NOMO-1 (cell line): Measurements from ENCODE around the gene PMF1.
A peak's percentile ranks its signal among the peaks of the same experiment; 100 is the strongest.

Source experiments
- DNase-seq, 2 experiments: peaks; one replicate each; lab custom pipeline; 2025; ENCODE audit not compliant: unreplicated experiment in 2 of 2; lab: John Stamatoyannopoulos, UW

The PMF1 gene

DNA sequence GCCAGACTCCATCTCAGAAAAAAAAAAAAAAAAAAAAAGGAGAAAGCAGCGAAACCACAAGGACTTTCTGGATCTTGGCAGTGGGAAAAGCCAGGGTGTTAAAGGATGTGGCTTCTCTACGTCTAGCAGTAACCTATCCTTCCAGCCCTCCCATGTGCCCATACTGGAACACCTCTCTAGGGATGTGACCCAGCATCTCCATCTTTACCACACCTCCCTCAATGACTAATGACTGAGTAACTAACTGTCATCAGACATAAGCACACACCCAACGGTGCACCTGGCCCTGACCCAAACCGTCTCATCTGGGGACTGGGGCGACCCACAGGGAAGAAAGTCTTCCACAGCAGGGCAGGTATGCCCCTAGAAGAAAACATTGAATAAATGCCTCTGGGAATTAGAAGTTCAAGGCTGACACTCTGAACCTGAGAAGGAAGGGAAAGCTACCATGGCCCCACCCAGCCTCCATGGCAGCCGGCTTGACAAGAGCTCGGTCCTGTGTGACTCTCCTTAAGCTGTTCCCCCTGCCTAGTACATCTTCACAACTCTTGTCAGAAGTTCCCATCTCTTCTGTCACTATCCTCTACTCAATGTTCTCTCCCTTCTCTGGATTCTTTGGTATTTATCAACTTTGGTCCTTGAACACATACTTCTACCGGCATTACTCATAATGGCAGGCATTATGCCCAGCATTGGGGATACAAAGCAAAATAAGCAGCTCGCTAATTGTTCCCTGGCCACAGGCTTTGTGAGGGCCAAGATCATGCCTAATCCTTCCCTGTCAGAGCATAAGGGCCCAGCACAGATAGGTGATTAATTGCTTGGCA, 49.9 kb downstream of the PMF1 start:
- no peak for DNase-seq

DNA sequence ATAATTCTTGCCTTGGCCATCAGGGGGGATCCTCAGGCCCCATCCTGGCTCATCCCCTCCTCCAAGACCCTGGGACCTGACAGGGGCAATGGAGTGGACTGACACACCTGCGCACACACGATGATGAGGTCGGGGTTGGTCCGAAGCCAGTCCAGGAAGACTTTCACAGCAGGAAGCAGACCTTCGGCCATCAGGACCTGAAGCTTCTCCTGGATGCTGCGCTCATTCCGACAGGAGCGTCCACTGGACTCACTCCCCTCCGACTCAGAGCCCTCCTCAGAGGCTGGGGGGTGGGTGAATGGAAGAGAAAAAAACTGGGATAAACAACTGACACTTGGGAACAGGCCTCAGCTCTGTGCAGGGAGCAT, 50.5 kb downstream of the PMF1 start:
- no peak for DNase-seq

DNA sequence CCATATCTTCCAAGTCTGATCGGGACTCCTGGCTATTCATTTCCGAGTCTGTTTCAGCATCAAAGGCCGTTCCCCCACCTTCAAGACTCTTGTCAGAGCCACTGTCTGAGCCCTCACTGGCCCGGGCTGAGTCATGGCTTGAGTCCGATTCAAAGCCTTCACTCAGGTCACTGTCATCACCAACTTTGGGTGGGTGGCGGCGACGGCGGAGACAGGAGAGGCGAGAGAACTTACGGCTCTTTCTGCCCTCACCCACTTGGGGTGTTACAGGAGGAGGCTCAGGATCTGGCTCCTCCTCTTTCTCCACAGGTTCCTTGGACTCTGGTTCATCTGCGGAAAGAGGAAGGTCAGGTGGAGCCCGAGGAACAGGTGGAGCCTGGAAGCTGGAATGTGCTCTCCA, 53.2 kb downstream of the PMF1 start:
- DNase-seq: no peak

DNA sequence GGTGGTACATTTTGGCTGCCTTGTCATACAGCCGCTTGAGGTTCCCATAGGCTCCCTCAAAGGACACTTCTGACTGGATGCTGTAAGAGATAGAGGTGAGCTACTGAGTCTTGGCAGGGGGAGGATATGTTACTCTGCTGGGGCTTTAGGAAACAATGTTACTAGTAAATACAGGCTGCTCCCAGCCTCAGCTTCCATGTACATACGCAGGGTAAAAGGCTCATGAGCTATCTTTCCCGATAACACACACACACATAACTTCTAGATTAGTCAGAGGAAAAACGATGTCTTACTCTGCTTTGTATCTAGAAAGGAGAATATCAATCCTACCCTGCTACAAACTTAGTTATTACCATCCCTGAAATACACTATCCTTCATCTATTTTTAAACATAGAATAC, 55.5 kb downstream of the PMF1 start:
- no peak for DNase-seq

DNA sequence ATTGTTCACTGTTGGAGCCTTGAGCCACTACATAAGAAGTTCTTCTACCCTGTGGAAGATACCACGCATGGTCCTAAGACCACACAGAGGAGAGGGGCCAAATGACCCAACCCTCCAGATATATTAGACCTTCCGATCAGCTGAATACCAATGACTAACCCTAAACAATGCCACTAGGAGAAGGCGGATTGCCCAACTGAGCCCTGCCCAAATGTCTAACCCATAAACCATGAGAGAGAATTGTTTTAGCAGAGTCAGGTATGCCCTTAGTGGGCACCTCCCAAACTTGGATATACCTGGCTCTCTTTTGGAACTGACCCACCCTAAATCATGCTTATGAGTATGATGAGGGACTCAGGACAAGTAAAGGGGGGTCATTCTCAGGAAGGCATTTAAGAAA, 57.5 kb downstream of the PMF1 start:
- no peak for DNase-seq

DNA sequence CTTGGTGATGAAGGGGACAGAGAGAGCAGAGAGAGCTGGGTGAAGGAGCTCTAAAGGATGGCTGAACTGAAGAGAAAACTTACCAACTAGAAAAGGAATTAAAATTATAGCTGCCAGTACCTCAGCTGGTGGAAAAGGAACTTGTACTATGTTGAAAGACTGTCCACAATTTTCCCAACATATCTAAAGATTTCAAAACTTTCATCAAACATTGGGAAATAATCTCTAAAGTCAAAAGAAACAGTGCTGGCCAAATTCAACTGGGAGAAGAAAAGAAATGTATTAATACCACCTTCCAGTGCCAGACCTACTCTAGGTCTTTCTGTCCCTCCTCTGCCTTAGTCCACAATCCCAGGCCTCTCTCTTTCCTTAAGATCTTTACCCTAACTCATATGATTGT, 63.7 kb downstream of the PMF1 start:
- peak; percentile 51 to 72 for DNase-seq

DNA sequence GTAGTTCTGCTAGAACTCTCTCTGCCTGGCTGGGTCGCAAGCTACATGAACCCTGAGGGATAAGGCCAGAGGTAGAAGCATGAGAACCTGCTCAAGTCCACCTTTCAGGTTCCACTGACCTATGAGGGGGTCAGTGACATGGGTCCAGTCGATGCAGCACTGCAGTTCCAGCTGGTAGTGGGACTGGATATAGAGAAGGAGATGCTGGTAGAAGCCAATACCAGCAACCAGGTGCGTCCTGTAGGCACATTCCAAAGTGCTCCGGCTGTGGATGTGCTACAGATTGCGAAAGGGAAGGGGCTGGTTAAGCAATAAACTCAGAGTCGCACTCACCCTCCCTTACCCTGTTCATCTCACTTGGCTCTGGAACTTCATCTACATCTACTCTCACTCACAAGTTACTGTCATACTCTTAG, 64.2 kb downstream of the PMF1 start:
- DNase-seq: peak; percentile 34 to 41

DNA sequence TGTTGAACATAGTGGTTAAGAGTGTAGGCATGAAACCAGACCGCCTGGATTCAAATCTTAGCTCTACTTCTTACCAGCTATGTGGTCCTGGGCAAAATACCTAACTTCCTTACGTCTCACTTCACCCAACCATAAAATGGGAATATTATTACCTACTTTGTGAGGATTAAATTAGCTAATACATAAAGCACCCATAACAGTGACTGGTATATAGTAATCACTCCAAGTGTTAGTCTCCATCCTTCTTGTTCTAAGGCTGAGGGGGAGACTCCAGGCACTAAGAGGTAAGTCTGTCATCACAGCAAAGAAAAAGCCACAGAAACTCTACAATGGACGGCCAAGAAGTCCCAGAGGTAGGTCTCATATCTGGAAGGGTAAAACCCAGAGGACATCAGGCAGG, 67.0 kb downstream of the PMF1 start:
- no peak for DNase-seq

DNA sequence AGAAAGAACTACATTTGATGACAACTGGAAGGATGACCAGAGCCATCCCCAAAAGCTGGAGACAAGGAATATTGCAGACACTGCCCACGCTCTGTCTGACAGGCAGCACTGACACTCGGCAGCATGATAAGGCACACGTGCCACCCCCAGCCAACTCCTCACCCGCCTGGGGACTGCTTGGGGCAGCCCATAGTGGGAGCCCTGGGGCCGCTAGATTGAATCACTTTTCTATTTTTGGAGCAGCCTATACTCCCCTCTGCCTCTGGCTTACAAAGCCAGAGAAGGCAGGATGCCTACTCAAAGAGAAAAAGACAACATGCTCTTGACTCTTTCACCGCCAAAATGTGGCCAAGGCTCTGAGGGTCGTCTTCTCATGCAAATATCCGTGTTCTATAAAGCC, 68.5 kb downstream of the PMF1 start:
- peak; percentile 26 to 28 for DNase-seq

DNA sequence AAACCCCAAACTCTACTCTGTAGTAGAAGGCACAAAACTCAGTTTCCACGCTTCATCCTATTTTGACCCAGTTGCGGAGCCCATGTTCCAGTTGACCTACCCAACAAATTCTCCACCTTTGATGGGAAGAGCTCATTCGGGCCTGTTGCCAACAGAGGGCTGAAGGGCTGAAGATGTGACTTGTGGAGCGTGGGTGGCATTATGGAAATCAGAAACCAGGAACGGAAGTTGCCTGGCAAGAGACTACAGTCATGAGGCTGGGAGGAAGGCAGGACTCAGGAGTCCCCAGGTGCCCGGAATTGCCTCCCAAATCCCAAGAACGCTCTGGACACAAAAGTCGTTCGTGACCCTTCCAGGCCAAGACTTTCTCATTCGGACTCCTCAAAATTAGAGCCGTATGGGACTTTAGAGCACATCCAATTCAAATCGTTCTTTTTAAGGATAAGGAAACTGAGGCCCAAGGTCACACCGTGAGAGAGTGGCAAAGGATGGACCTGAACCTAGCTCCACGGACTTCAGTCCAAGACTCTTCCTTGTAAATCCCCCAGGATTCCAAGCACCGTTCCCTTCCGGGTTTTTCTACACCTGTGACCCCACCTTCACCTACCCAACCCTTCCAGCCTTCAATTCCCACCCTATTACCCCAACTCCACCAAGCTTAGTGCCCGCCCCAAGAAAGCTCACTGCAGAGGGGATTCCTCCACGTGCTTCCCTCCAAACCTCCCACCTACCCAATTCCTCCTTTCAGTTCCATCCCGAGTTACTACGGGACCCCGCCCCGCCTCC, 69.1 kb downstream of the PMF1 start:
- no peak for DNase-seq

DNA sequence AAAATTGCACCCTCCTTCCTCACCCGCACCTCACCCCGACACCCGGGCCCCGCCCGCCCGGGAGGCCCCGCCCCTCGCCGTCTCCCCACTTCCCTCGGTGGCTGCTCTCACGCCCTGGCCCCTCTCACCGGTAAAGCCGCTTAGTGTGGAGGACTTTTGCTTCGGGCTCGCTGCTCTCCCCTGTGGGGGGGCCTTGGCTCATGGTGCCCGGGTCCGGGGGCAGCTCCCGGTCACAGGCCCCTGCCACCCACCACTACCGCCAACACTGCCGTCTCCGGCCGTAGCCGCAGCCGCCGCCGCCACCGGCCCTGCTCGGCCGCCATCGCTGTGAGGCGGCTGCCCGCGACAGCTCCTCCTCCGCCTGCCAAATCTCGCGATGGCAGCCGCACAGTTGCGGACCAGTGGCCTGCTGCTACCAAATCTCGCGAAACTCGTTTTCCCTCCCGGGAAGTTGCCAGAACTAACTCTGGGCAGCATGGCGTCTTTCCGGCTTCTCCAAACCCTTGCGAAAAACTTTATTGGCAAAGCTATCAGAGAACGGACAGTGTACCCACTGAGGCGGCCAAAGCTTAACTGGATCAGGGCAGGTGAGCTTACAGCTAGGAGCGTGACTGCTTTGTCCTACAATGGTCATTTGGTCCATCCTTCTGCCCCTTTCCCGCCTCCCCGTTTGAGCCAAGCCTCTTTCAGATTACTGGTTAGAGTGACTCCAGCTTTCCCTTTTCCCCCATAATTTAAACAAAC, 69.8 kb downstream of the PMF1 start, which contains the start of gene SMG5:
SMG5 (minus strand) TSS at position 347 of the 744 bp plus-strand sequence; CDS start at position 202, 145 bp downstream.
- peak; percentile 95 to 98 for DNase-seq

DNA sequence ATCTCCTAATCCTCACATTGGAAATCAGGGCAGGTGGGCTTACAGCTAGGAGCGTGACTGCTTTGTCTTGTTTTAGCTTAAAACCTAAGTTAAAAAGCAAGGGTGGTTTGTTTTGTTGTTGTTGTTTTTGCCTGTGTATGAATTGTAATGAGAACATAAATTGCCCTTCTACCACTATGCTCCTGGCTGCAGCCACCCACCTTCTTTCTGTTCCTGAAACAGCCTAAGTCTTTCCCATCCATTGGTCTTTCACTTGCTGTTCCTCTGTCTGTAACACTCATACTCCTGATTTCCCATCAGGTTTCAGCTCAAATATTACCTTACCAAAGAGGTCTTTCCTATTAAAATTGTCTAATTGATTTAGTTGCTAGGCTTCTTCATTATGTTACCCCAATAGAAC, 70.7 kb downstream of the PMF1 start:
- DNase-seq: no peak

DNA sequence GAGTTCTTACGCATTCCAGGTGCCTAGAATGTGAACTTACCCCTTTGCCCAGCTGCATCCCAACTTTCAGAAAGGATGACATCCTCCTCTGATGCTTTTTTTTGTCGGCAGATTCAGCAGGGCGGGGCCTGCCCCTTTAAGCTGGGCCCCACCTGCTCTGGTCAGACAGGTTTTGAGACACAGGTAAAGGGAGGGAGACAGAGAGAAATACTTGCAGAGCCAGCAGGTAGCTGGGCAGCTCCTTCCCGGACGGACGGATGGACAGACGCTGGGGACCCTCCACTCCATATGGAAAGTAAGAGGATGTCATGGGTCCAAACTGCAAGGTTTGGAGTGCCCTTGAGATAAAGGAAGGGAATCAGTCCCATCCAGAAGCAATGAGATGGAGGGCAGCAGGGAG, 71.3 kb downstream of the PMF1 start, which contains the start of gene TMEM79:
TMEM79 (plus strand) TSS at position 214 of the 400 bp plus-strand sequence. CDS start 902 bp downstream, outside the sequence.
- no peak for DNase-seq

DNA sequence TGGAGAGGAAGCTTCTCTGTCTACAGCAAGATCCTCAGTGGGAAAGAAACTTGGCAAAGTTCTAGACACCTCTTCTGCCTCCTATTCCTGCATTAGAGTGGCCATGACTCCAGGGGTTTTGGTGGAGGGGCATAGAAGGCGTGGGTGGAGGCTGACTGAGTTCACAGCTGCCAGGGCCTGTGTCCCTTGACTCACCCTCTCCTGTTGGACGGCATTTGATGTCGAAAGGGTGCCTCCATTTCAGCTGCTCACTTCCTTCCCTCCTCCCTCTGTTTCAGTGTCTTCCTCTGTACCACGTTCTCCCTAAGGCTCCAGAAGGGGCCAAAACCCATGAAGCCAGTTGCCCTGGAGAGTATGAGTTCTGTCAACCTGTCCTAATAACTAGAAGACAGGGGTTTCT, 72.0 kb downstream of the PMF1 start:
- DNase-seq: no peak

DNA sequence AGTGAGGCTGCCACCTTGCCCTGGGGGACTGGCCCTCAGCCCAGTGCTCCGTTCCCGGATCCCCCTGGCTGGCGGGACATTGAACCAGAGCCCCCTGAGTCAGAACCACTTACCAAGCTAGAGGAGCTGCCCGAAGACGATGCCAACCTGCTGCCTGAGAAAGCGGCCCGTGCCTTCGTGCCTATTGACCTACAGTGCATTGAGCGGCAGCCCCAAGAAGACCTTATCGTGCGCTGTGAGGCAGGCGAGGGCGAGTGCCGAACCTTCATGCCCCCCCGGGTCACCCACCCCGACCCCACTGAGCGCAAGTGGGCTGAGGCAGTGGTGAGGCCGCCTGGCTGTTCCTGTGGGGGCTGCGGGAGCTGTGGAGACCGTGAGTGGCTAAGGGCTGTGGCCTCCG, 72.6 kb downstream of the PMF1 start:
- no peak for DNase-seq

DNA sequence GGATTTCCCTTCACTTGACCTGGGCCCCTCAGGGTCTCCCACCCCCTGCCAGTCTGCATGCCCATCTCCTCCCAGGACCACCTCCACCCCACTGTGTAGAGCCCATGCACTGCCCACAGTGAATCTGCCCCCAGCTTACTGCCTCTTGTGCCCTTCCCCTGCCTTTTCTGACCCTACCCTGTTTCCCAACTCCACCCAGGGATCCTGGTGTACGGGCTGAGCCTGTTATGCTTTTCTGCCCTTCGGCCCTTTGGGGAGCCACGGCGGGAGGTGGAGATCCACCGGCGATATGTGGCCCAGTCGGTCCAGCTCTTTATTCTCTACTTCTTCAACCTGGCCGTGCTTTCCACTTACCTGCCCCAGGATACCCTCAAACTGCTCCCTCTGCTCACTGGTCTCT, 73.3 kb downstream of the PMF1 start:
- DNase-seq: no peak
